Activated CD8-positive, alpha-beta memory T cell treated with anti-CD3 and anti-CD28 coated beads for 24 hours (primary cell): ENCODE measurements around the gene APOBEC3C.
"Not testable (repeated sequence)": the region's sequence is repeated elsewhere in the genome, so short reads cannot be mapped to it uniquely, and the experiment has no call there.

Experiments used
- DNase-seq: peaks from one replicate; pipeline ENCODE4 v3.0.0-alpha.2; 2020

The APOBEC3C gene

GRCh38 chr22:38984224-38984623 is 29.8 kb upstream of the APOBEC3C start:
- no peak for DNase-seq

- peak; percentile 81 for DNase-seq
These were observed 29.0 kb upstream of the APOBEC3C start for GRCh38 chr22:38984784-38985757.

GRCh38 chr22:38986629-38987028 is 27.4 kb upstream of the APOBEC3C start:
- DNase-seq = no peak

- no peak for DNase-seq
These were observed 26.7 kb upstream of the APOBEC3C start for GRCh38 chr22:38987171-38987895.

- DNase-seq = no peak
These were observed 24.6 kb upstream of the APOBEC3C start for GRCh38 chr22:38989466-38989865.

- not testable (repeated sequence) for DNase-seq
These were observed 21.1 kb upstream of the APOBEC3C start for GRCh38 chr22:38992871-38993371.

GRCh38 chr22:38996105-38996504 is 18.0 kb upstream of the APOBEC3C start:
- no peak for DNase-seq

GRCh38 chr22:38997518-38997917 is 16.5 kb upstream of the APOBEC3C start:
- no peak for DNase-seq

GRCh38 chr22:39003165-39003638 is 10.9 kb upstream of the APOBEC3C start:
- DNase-seq = peak; percentile 86

GRCh38 chr22:39007177-39007576 is 6.9 kb upstream of the APOBEC3C start:
- DNase-seq = no peak

- DNase-seq = not testable (repeated sequence)
These were observed 5.7 kb upstream of the APOBEC3C start for GRCh38 chr22:39008271-39008850.

GRCh38 chr22:39010946-39011345 is 3.1 kb upstream of the APOBEC3C start:
- no peak for DNase-seq

- no peak for DNase-seq
These were observed 1.2 kb upstream of the APOBEC3C start for GRCh38 chr22:39012533-39013511.

- DNase-seq = not testable (repeated sequence)
These were observed 506 bp upstream of the APOBEC3C start for GRCh38 chr22:39013561-39013941.

- DNase-seq = not testable (repeated sequence)
These were observed 665 bp downstream of the APOBEC3C start for GRCh38 chr22:39014723-39015121.

- no peak for DNase-seq
These were observed 2.5 kb downstream of the APOBEC3C start for GRCh38 chr22:39016592-39016991.

- DNase-seq = no peak
These were observed 3.7 kb downstream of the APOBEC3C start for GRCh38 chr22:39017596-39018365.

GRCh38 chr22:39020021-39020651 is 6.1 kb downstream of the APOBEC3C start:
- peak; percentile 68 for DNase-seq

GRCh38 chr22:39021552-39022250 is 7.6 kb downstream of the APOBEC3C start:
- DNase-seq = no peak
